GM23248 (cell line): ENCODE measurements around the gene ELK3.

ENCODE experiments used
- EZH2 ChIP-seq: fragments of 200-600 bp; sonication (generic); IDR thresholded peaks from 2 replicates; pipeline ENCODE4 v1.6.1; 2018; ENCODE audit warnings: antibody characterized with exemption, mild to moderate bottlenecking; ENCODE audit not compliant: insufficient read depth, poor library complexity, severe bottlenecking
- EZH2phosphoT487 ChIP-seq: fragments of 200-600 bp; sonication (generic); IDR thresholded peaks from 2 replicates; pipeline ENCODE4 v1.6.1; 2018; ENCODE audit warnings: antibody characterized with exemption, moderate library complexity, mild to moderate bottlenecking, low read depth; ENCODE audit not compliant: insufficient read depth

DNA sequence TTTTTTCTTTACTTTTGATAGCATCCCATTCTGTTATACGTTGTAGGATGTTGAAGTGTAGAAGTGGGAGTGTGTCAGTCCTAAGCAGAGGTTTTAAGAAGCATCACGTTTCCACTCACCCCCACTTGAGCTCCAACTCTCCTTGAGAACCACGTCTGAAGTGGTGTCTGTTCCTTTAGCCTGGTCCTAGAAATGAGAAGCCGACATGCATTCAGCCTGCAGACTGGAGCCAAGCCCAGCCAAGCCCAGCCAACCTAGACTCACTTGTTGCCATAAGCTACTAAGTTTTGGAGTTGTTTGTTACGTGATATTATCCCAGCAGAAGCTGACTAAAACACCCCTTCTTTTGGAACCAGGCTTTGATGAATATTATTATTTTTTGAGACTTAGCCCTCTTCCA lies 4.4 kb upstream of the ELK3 start:
- no peak for TF ChIP-seq EZH2
- no peak for TF ChIP-seq EZH2phosphoT487
